Stimulated activated CD8-positive, alpha-beta memory T cell treated with anti-CD3 and anti-CD28 coated beads, Interleukin-7, amount 100 ng/mL, for 1 hour (primary cell): ENCODE results near the gene DPM3.

Source experiments
- DNase-seq, 2 donors: peaks; one replicate each; pipeline ENCODE4 v3.0.0-alpha.2; 2020; ENCODE audit warnings: low read depth in 2 of 2

The DPM3 gene

DNA sequence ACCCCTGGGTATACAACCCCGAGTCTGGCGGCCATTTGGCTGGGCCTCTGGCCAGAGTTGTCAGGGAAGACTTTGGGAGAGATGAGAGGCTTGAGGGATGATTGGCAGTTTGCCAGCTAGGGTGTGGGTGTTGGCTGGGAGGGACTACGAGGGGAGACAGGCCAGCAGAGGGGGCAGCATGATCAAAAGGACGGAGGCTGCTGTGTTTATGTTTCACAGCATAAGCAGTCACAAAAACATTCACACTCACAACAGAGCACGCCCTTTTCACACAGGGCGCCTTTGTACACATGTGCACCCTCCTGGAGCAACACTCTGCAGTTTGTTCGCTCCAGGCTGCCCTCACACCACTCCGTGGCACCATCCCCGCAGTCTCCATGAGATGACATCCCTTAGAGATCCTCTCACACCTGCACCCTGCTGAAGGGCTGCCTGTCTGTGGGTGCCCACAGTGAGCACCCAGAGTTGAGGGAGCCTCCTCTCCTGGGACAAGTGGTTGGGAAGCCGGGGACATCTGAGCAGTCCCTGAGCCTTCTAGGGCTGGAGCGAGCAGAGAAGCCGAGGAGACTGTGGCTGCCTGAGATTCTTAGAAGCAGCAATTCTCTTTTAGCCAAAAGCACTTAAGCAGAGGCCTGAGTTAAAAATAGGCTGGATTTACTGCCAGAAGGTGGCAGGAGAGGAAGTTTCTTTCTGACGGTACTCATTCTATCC lies 46.3 kb downstream of the DPM3 start:
- DNase-seq: no peak

DNA sequence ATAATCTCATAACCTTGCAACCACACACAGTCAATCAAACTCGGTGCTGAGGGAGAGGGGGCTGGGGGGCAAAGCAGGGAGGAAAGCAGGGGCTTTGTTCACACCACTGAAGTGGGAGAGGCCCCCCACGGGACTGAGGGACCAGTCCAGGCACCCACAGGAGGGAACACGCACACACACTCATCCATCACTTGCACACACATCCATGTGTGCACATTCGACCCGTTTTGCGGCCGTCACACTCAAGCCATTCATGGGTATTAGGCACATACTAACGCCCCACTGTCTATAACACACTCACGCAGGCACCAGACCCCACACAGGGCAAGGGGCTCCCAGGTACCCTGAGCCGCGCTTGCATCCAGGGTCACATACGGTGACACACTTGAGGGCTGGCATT lies 47.7 kb downstream of the DPM3 start:
- no peak for DNase-seq

- DNase-seq: no peak
Measured at GRCh38 chr1:155092131-155092530, 48.2 kb downstream of the DPM3 start.

GRCh38 chr1:155091071-155092051 lies 49.0 kb downstream of the DPM3 start:
- DNase-seq: peak; percentile 61 to 70
